ENCODE measurements around the gene PEPD. TPM values are rescaled to one million over a fixed set of nuclear protein-coding genes. Genes with fewer than 3 reads are reported as not detected.

The PEPD gene
- total and polyA plus RNA-seq, 2 of the 4 experiments (the other 2 are of a cell fraction) = 36.7 to 88.4 TPM

DNA sequence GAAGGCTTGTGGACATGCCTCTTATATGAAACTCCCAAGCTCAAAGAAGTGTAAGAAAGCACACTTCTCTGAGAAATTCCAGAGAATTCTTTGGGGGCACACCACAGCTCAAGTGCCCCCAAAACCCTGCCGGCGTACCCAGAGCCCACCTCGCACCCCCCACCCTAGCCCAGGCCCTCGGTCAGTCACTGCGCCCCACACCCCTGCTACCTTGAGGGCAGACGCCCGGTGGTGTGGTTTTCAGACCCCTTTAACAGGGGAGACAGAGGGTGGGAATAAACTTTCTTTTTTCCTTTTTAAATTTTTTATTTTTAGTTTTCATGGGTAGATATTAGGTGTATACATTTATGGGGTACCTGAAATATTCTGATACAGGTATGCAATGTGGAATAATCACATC lies 29.5 kb downstream of the PEPD start:
- no peak overlapping the region for H3K14ac ChIP-seq (replicated peaks; ENCODE audit: low read depth, low read length)
- H3K4me2 ChIP-seq (ENCODE audit: low read depth, low read length) = no peak overlapping the region
- H3K36me3 ChIP-seq (ENCODE audit: control insufficient read depth, insufficient read depth, low read length) = peaks cover 3% of the 10 kb centered on the region; the same call in 1 of the 2 replicates
- H3K27ac ChIP-seq (ENCODE audit: insufficient read depth, low read length) = no peak overlapping the region
- H3K9me1 ChIP-seq (ENCODE audit: insufficient read depth, low read length) = no peaks in the 10 kb centered on the region
- no peak overlapping the region for H3K18ac ChIP-seq (ENCODE audit: low read depth, low read length)
- ChIA-PET CTCF (no interaction called here), POLR2A (ENCODE audit: unreplicated experiment) (no interaction called here)
- H3K23ac ChIP-seq (ENCODE audit: low read depth, low read length) = no peak overlapping the region
- no peak for DNase-seq
- no peaks in the 10 kb centered on the region for H3K79me1 ChIP-seq (ENCODE audit: low read depth in 1 of 2, low read length in 2 of 2)
- H4K8ac ChIP-seq (ENCODE audit: low read depth in 2 of 2, low read length in 2 of 2) = no peak overlapping the region
- H2BK20ac ChIP-seq (ENCODE audit: low read depth, low read length) = no peak overlapping the region
- H3K4ac ChIP-seq (ENCODE audit: low read depth, low read length) = no peak overlapping the region
- no peak overlapping the region for H2BK120ac ChIP-seq (ENCODE audit: low read depth, low read length)
- intact Hi-C loops (cut with micrococcal nuclease) (no loop called here), dilution Hi-C loops (cut with HindIII; ENCODE audit: low sequenced_read_pairs, unreplicated experiment) (no loop called here), in situ Hi-C loops (cut with MboI; ENCODE audit: low sequenced_read_pairs) (no loop called here)
- WGBS, 2 experiments (ENCODE audit: extremely low coverage in 2 of 2, insufficient read length in 1 of 2) = no CpG with 5 or more reads among the region's 7 CpGs
- H2BK5ac ChIP-seq (ENCODE audit: low read depth, low read length, poor library complexity, severe bottlenecking) = no peak overlapping the region
- no peak for ATAC-seq (ENCODE audit: low read depth)
- H3K9ac ChIP-seq (ENCODE audit: low read depth, low read length) = no peak overlapping the region
- no peak overlapping the region for H2AK5ac ChIP-seq (ENCODE audit: low read depth, low read length)
- no peak overlapping the region for H2BK15ac ChIP-seq (ENCODE audit: low read depth, low read length)
- H3K4me3 ChIP-seq (ENCODE audit: insufficient read depth, low read depth, low read length) = no peak overlapping the region
- no peaks in the 10 kb centered on the region for H3K4me1 ChIP-seq (ENCODE audit: control insufficient read depth, insufficient read depth, low read length)
- no peaks in the 10 kb centered on the region for H4K20me1 ChIP-seq (ENCODE audit: insufficient read depth, low read length)
- H3K9me3 ChIP-seq (ENCODE audit: control insufficient read depth, insufficient read depth, low read length) = no peaks in the 10 kb centered on the region
- BruUV-seq (replicated peaks) = no TSS peak
- no peak overlapping the region for H4K5ac ChIP-seq (ENCODE audit: low read depth, low read length)
- no peak overlapping the region for H2AFZ ChIP-seq (replicated peaks; ENCODE audit: low read length, poor library complexity)
- no peak overlapping the region for H2AK9ac ChIP-seq (replicated peaks; ENCODE audit: low read depth, low read length, poor library complexity)
- no peak for TF ChIP-seq CEBPB (IDR thresholded peaks at IDR 0.05; ENCODE audit: low read depth, low read length)
- no peak for TF ChIP-seq NFE2L2 (IDR thresholded peaks at IDR 0.05; ENCODE audit: low read depth, low read length)
- no peak for TF ChIP-seq SMC3 (IDR thresholded peaks at IDR 0.05; ENCODE audit: low read depth, low read length)
- TF ChIP-seq RAD21 (IDR thresholded peaks at IDR 0.05; ENCODE audit: low read length) = no peak
- no peak for TF ChIP-seq POLR2A (IDR thresholded peaks at IDR 0.05; ENCODE audit: low read depth, low read length)
- TF ChIP-seq RCOR1 (IDR thresholded peaks at IDR 0.05; ENCODE audit: insufficient replicate concordance, low read length) = no peak
- no peak for TF ChIP-seq CHD1 (IDR thresholded peaks at IDR 0.05; ENCODE audit: low read depth, low read length)
- TF ChIP-seq, protein P1, sequence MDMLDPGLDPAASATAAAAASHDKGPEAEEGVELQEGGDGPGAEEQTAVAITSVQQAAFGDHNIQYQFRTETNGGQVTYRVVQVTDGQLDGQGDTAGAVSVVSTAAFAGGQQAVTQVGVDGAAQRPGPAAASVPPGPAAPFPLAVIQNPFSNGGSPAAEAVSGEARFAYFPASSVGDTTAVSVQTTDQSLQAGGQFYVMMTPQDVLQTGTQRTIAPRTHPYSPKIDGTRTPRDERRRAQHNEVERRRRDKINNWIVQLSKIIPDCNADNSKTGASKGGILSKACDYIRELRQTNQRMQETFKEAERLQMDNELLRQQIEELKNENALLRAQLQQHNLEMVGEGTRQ (IDR thresholded peaks at IDR 0.05; ENCODE audit: low read depth, low read length) = no peak
- no peak for TF ChIP-seq MXI1 (IDR thresholded peaks at IDR 0.05; ENCODE audit: borderline replicate concordance, low read depth, low read length)
- no peak for TF ChIP-seq MAZ (IDR thresholded peaks at IDR 0.05; ENCODE audit: borderline replicate concordance, low read depth, low read length)
- no peak for TF ChIP-seq FOS (IDR thresholded peaks at IDR 0.05; ENCODE audit: low read depth, low read length)
- TF ChIP-seq, protein P2, sequence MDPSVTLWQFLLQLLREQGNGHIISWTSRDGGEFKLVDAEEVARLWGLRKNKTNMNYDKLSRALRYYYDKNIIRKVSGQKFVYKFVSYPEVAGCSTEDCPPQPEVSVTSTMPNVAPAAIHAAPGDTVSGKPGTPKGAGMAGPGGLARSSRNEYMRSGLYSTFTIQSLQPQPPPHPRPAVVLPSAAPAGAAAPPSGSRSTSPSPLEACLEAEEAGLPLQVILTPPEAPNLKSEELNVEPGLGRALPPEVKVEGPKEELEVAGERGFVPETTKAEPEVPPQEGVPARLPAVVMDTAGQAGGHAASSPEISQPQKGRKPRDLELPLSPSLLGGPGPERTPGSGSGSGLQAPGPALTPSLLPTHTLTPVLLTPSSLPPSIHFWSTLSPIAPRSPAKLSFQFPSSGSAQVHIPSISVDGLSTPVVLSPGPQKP (IDR thresholded peaks at IDR 0.05; ENCODE audit: borderline replicate concordance, low read depth, low read length) = no peak
- TF ChIP-seq BHLHE40 (IDR thresholded peaks at IDR 0.05; ENCODE audit: low read depth, low read length) = no peak
- no peaks in the 10 kb centered on the region for H3K27me3 ChIP-seq (ENCODE audit: control insufficient read depth, insufficient read depth, low read length)
- H3K56ac ChIP-seq (ENCODE audit: extremely low read depth, insufficient read depth, low read length) = no peak overlapping the region
- H4K91ac ChIP-seq (ENCODE audit: insufficient read depth, low read depth, low read length) = no peak overlapping the region
